ENCODE data around the gene CT45A7. TPM values are rescaled to one million over a fixed set of nuclear protein-coding genes. Genes with fewer than 3 reads are reported as not detected.
"Not testable (repeated sequence)": the region's sequence is repeated elsewhere in the genome, so short reads cannot be mapped to it uniquely, and the experiment has no call there.

CT45A7 gene
- total RNA-seq, 1 experiment from 2014 or later = not detected

- not testable (repeated sequence) for H2BK20ac ChIP-seq (ENCODE audit: low read depth, low read length, poor library complexity, severe bottlenecking); H2AFZ ChIP-seq (ENCODE audit: low read length); H3K9ac ChIP-seq (ENCODE audit: extremely low read depth, insufficient read length, low read length); H3K9me3 ChIP-seq (ENCODE audit: control insufficient read depth, low read depth, low read length); H3K23me2 ChIP-seq (ENCODE audit: insufficient read length, low read depth, low read length, poor library complexity, severe bottlenecking); H3K36me3 Mint-ChIP-seq (ENCODE audit: insufficient read depth in 1 of 3, low read depth in 3 of 3); H3K18ac ChIP-seq (ENCODE audit: insufficient read length, low read depth, low read length); H4K5ac ChIP-seq (ENCODE audit: insufficient read length, low read depth, low read length); H3K27me3 ChIP-seq (ENCODE audit: insufficient read depth, low read length); H3K56ac ChIP-seq (ENCODE audit: insufficient read length, low read depth, low read length); H3K4me3 Mint-ChIP-seq; H2BK5ac ChIP-seq (ENCODE audit: insufficient read length, low read length); H2BK120ac ChIP-seq (ENCODE audit: low read depth, low read length, poor library complexity, severe bottlenecking); H4K20me1 ChIP-seq (ENCODE audit: control insufficient read depth, insufficient read depth, insufficient read length); H3K23ac ChIP-seq (ENCODE audit: insufficient read length, low read depth, low read length); H3K4me1 Mint-ChIP-seq; H3K4ac ChIP-seq (ENCODE audit: low read depth, low read length); H3K27me3 Mint-ChIP-seq (ENCODE audit: low read depth); H3T11ph ChIP-seq (ENCODE audit: low read length); H3K4me2 ChIP-seq (ENCODE audit: insufficient read depth, insufficient read length, low read length); H2BK12ac ChIP-seq (ENCODE audit: insufficient read length, low read depth, low read length); H3K4me1 ChIP-seq (ENCODE audit: insufficient read depth, low read length); H3K27ac Mint-ChIP-seq; H2AK5ac ChIP-seq (ENCODE audit: insufficient read length, low read length); H2BK15ac ChIP-seq (ENCODE audit: low read depth, low read length); H3K79me2 ChIP-seq (ENCODE audit: insufficient read depth, low read length); H3K27ac ChIP-seq (ENCODE audit: insufficient read length, low read depth, low read length); H3K79me1 ChIP-seq (ENCODE audit: insufficient read depth, low read depth, low read length, poor library complexity, severe bottlenecking); H4K8ac ChIP-seq (replicated peaks; ENCODE audit: insufficient read length, low read depth, low read length); H4K91ac ChIP-seq (ENCODE audit: insufficient read length, low read depth, low read length); DNase-seq; H3K9me3 Mint-ChIP-seq; H3K14ac ChIP-seq (ENCODE audit: insufficient read depth, low read length)
- no CpG with 5 or more reads among the region's 17 CpGs for WGBS (ENCODE audit: extremely low coverage, insufficient read length, low lambda C conversion rate)
Observed at GRCh38 chrX:135871712-135872111, 34.6 kb upstream of the CT45A7 start, which contains the start of gene CT45A9. Gene CT45A9, minus strand, starts transcription at chrX:135871812. Its CDS starts 3,751 bp downstream, at chrX:135868061.

- not testable (repeated sequence) for H3K36me3 Mint-ChIP-seq (ENCODE audit: insufficient read depth in 1 of 3, low read depth in 3 of 3); H3K4me2 ChIP-seq (ENCODE audit: insufficient read depth, insufficient read length, low read length); H3K18ac ChIP-seq (ENCODE audit: insufficient read length, low read depth, low read length); H3K27me3 ChIP-seq (ENCODE audit: insufficient read depth, low read length); H3K9me3 ChIP-seq (ENCODE audit: control insufficient read depth, low read depth, low read length); H2BK120ac ChIP-seq (ENCODE audit: low read depth, low read length, poor library complexity, severe bottlenecking); H2AFZ ChIP-seq (ENCODE audit: low read length); H3K4me3 Mint-ChIP-seq; H4K20me1 ChIP-seq (ENCODE audit: control insufficient read depth, insufficient read depth, insufficient read length); H4K91ac ChIP-seq (ENCODE audit: insufficient read length, low read depth, low read length); H3K14ac ChIP-seq (ENCODE audit: insufficient read depth, low read length); H2BK12ac ChIP-seq (ENCODE audit: insufficient read length, low read depth, low read length); H3K4ac ChIP-seq (ENCODE audit: low read depth, low read length); H3T11ph ChIP-seq (ENCODE audit: low read length); H3K9me3 Mint-ChIP-seq; H3K4me1 Mint-ChIP-seq; H3K27ac ChIP-seq (ENCODE audit: insufficient read length, low read depth, low read length); H2BK20ac ChIP-seq (ENCODE audit: low read depth, low read length, poor library complexity, severe bottlenecking); H2BK5ac ChIP-seq (ENCODE audit: insufficient read length, low read length); H3K56ac ChIP-seq (ENCODE audit: insufficient read length, low read depth, low read length); H3K79me2 ChIP-seq (ENCODE audit: insufficient read depth, low read length); DNase-seq; H3K79me1 ChIP-seq (ENCODE audit: insufficient read depth, low read depth, low read length, poor library complexity, severe bottlenecking); H3K27me3 Mint-ChIP-seq (ENCODE audit: low read depth); H4K8ac ChIP-seq (replicated peaks; ENCODE audit: insufficient read length, low read depth, low read length); H4K5ac ChIP-seq (ENCODE audit: insufficient read length, low read depth, low read length); H2BK15ac ChIP-seq (ENCODE audit: low read depth, low read length); H3K4me1 ChIP-seq (ENCODE audit: insufficient read depth, low read length); H3K9ac ChIP-seq (ENCODE audit: extremely low read depth, insufficient read length, low read length); H2AK5ac ChIP-seq (ENCODE audit: insufficient read length, low read length); H3K23me2 ChIP-seq (ENCODE audit: insufficient read length, low read depth, low read length, poor library complexity, severe bottlenecking); H3K23ac ChIP-seq (ENCODE audit: insufficient read length, low read depth, low read length); H3K27ac Mint-ChIP-seq
- no CpG with 5 or more reads among the region's 17 CpGs for WGBS (ENCODE audit: extremely low coverage, insufficient read length, low lambda C conversion rate)
Observed at GRCh38 chrX:135854438-135854837, 17.4 kb upstream of the CT45A7 start, which contains the start of gene CT45A8. Gene CT45A8, minus strand, starts transcription at chrX:135854538. Its CDS starts 3,755 bp downstream, at chrX:135850783.

Measured in H9 (cell line).